SJSA1 (cell line): ENCODE data around the gene ERBB2. TPM values are rescaled to one million over a fixed set of nuclear protein-coding genes. Genes with fewer than 3 reads are reported as not detected.
"Not testable (repeated sequence)": the region's sequence is repeated elsewhere in the genome, so short reads cannot be mapped to it uniquely, and the experiment has no call there.

Experiments used
- DNase-seq, 2 experiments: peaks; one replicate each; pipeline ENCODE4 v3.0.0-alpha.2; 2015 to 2020; ENCODE audit warnings: low spot score in 2 of 2, low read depth in 1 of 2
- H3K27ac ChIP-seq: fragments of 250-450 bp; sonication (Bioruptor Pico); 2 replicates; pipeline ENCODE4 v1.5.1; 2020; ENCODE audit warnings: mild to moderate bottlenecking, moderate library complexity
- H3K27me3 ChIP-seq: fragments of 250-450 bp; sonication (Bioruptor Pico); replicated peaks from 2 replicates; pipeline ENCODE4 v1.5.1; 2020; ENCODE audit warnings: mild to moderate bottlenecking, moderate library complexity
- H3K36me3 ChIP-seq: fragments of 250-450 bp; sonication (Bioruptor Pico); 2 replicates; pipeline ENCODE4 v1.5.1; 2020; ENCODE audit warnings: mild to moderate bottlenecking
- H3K4me1 ChIP-seq: fragments of 250-450 bp; sonication (Bioruptor Pico); replicated peaks from 2 replicates; pipeline ENCODE4 v1.6.1; 2021; ENCODE audit warnings: mild to moderate bottlenecking
- H3K4me3 ChIP-seq: fragments of 250-450 bp; sonication (Bioruptor Pico); 2 replicates; pipeline ENCODE4 v1.5.1; 2020; ENCODE audit warnings: mild to moderate bottlenecking
- H3K9me3 ChIP-seq: fragments of 250-450 bp; sonication (Bioruptor Pico); replicated peaks from 2 replicates; pipeline ENCODE4 v1.5.1; 2020; ENCODE audit warnings: mild to moderate bottlenecking
- total RNA-seq: library from RNA; depleted of rRNA; stranded (reverse); fragments of >200 nt; shearing (Covaris generic); gene quantifications from 2 replicates; pipeline ENCODE4 v1.2.3, GENCODE V29; 2014

The ERBB2 gene
- total RNA-seq, 1 experiment from 2014 or later = 26.8 TPM

DNA sequence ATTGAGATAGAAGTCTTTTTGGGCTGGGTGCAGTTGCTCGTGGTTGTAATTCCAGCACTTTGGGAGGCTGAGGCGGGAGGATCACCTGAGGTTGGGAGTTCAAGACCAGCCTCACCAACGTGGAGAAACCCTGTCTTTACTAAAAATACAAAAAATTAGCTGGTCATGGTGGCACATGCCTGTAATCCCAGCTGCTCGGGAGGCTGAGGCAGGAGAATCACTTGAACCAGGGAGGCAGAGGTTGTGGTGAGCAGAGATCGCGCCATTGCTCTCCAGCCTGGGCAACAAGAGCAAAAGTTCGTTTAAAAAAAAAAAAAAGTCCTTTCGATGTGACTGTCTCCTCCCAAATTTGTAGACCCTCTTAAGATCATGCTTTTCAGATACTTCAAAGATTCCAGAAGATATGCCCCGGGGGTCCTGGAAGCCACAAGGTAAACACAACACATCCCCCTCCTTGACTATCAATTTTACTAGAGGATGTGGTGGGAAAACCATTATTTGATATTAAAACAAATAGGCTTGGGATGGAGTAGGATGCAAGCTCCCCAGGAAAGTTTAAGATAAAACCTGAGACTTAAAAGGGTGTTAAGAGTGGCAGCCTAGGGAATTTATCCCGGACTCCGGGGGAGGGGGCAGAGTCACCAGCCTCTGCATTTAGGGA lies 577 bp upstream of the ERBB2 start:
- Histone ChIP-seq H3K27ac (peak overlapping the region; percentile 39; the same call in 1 of the 2 replicates), H3K4me1 (peaks cover 18% of the 10 kb centered on the region), H3K4me3 (peak overlapping the region; percentile 77)
- not testable (repeated sequence) for H3K27me3 ChIP-seq, DNase-seq, H3K9me3 ChIP-seq, H3K36me3 ChIP-seq

DNA sequence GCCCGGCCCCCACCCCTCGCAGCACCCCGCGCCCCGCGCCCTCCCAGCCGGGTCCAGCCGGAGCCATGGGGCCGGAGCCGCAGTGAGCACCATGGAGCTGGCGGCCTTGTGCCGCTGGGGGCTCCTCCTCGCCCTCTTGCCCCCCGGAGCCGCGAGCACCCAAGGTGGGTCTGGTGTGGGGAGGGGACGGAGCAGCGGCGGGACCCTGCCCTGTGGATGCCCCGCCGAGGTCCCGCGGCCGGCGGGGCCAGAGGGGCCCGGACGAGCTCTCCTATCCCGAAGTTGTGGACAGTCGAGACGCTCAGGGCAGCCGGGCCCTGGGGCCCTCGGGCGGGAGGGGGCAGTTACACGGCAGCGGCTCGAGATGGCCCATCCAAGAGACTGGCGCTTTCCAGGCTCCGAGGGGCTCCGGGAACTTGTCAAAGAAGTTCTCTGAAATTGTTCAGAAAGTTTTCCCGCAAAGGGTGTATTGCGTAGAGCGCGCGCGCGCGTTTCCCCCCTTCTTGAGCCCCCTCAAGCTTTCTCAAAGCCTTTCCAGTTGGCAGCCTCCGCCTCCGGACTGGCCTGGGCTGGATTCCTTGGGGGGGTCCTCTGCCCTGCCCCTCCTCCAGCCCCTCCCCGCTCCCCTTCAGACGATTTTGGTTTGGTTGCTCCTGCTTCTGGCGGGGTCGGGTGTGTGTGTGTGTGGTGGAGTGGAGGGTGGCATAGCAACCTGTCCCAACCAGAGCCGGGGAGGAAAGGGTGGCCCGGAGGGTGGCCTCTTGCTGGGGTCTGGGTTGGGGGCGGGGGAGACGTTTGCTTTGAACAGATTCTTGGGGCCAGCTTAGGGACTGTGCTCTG lies 504 bp downstream of the ERBB2 start:
- H3K4me1 ChIP-seq = peaks cover 18% of the 10 kb centered on the region
- no peaks in the 10 kb centered on the region for H3K9me3 ChIP-seq
- peak overlapping the region; percentile 39 for H3K27ac ChIP-seq
- DNase-seq = peak in 1 of 2 experiments; percentile 51
- no peaks in the 10 kb centered on the region for H3K27me3 ChIP-seq
- peaks cover 4% of the 10 kb centered on the region; the same call in 1 of the 2 replicates for H3K36me3 ChIP-seq
- peak overlapping the region; percentile 77 for H3K4me3 ChIP-seq

GRCh38 chr17:39701012-39701783 lies 1.3 kb downstream of the ERBB2 start:
- peaks cover 18% of the 10 kb centered on the region for H3K4me1 ChIP-seq
- H3K9me3 ChIP-seq = no peaks in the 10 kb centered on the region
- H3K27me3 ChIP-seq = no peaks in the 10 kb centered on the region
- H3K36me3 ChIP-seq = peaks cover 4% of the 10 kb centered on the region; the same call in 1 of the 2 replicates
- DNase-seq = no peak
- no peak overlapping the region for H3K27ac ChIP-seq
- peak overlapping the region; percentile 77 for H3K4me3 ChIP-seq

GRCh38 chr17:39701784-39702422 lies 2.0 kb downstream of the ERBB2 start:
- H3K4me1 ChIP-seq = peaks cover 18% of the 10 kb centered on the region
- DNase-seq = no peak
- H3K27ac ChIP-seq = no peak overlapping the region
- H3K27me3 ChIP-seq = no peaks in the 10 kb centered on the region
- peak overlapping the region; percentile 77; the same call in 1 of the 2 replicates for H3K4me3 ChIP-seq
- no peaks in the 10 kb centered on the region for H3K9me3 ChIP-seq
- H3K36me3 ChIP-seq = peaks cover 5% of the 10 kb centered on the region; the same call in 1 of the 2 replicates

GRCh38 chr17:39702901-39703893 lies 3.3 kb downstream of the ERBB2 start:
- Histone ChIP-seq H3K27ac (no peak overlapping the region), H3K4me1 (peaks cover 18% of the 10 kb centered on the region), H3K4me3 (no peak overlapping the region), H3K27me3 (no peaks in the 10 kb centered on the region), H3K36me3 (peaks cover 18% of the 10 kb centered on the region), H3K9me3 (no peaks in the 10 kb centered on the region)
- DNase-seq = no peak

DNA sequence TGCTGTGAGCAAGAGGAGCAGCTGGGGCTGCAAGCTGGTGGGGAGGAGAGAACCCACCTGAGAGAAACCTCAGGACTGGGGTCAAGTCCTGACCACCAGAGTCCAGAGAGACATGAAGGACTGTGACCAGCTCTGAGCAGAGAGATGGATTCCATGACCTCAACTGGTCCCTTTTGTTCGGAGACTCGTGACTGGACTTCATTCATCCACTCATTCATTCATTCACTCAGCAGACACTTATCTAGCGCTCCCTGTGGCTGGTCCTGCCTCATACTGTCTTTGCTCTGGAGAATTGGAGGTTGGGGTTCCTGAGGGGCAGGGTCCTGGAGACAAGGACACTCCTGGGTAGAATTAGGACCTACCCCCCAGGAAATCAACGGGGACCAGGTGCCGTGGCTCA lies 4.0 kb downstream of the ERBB2 start:
- no peaks in the 10 kb centered on the region for H3K9me3 ChIP-seq
- no peaks in the 10 kb centered on the region for H3K27me3 ChIP-seq
- no peak overlapping the region for H3K27ac ChIP-seq
- DNase-seq = no peak
- peaks cover 18% of the 10 kb centered on the region for H3K4me1 ChIP-seq
- peaks cover 25% of the 10 kb centered on the region for H3K36me3 ChIP-seq
- H3K4me3 ChIP-seq = no peak overlapping the region

- Histone ChIP-seq H3K4me1 (peaks cover 10% of the 10 kb centered on the region), H3K9me3 (no peaks in the 10 kb centered on the region), H3K36me3 (peaks cover 36% of the 10 kb centered on the region), H3K27ac (no peak overlapping the region), H3K27me3 (no peaks in the 10 kb centered on the region), H3K4me3 (no peak overlapping the region)
- DNase-seq = no peak
Observed at GRCh38 chr17:39704821-39705551, 5.1 kb downstream of the ERBB2 start.

DNA sequence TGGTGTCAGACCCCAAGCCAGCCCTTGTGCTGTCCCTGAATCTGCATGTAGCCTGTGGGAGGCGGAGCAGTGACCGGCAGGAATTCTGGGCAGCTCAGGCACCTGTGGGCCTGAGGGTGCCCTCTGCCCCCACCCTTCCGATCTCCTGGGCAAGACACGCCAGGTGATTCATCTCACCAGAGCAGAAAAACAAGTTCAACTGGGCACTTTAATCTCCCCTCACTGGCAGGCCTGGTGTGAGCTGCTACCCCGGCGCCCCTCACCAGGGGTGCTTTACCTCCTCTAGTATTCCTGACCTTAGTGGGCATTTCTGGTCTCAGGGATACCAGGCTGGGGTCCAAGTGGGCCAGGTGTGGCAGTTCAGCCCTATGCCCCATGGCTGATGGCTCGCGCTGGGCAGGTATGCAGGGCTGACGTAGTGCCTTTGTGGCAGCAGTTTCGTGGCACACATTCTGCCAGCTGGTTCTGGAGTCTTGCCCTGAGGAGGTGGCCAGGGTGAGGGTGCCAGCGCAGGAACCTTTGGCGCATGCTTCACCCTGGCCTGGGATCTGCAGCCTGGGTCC lies 6.0 kb downstream of the ERBB2 start:
- H3K36me3 ChIP-seq = peaks cover 41% of the 10 kb centered on the region
- peaks cover 10% of the 10 kb centered on the region for H3K4me1 ChIP-seq
- no peaks in the 10 kb centered on the region for H3K27me3 ChIP-seq
- no peaks in the 10 kb centered on the region for H3K9me3 ChIP-seq
- no peak overlapping the region for H3K27ac ChIP-seq
- H3K4me3 ChIP-seq = no peak overlapping the region
- DNase-seq = no peak

- no peaks in the 10 kb centered on the region for H3K9me3 ChIP-seq
- H3K27me3 ChIP-seq = no peaks in the 10 kb centered on the region
- no peak for DNase-seq
- no peak overlapping the region for H3K4me3 ChIP-seq
- H3K36me3 ChIP-seq = peaks cover 42% of the 10 kb centered on the region
- peaks cover 6% of the 10 kb centered on the region for H3K4me1 ChIP-seq
- H3K27ac ChIP-seq = no peak overlapping the region
Observed at GRCh38 chr17:39706383-39706782, 6.5 kb downstream of the ERBB2 start.

GRCh38 chr17:39706921-39707337 lies 7.1 kb downstream of the ERBB2 start:
- Histone ChIP-seq H3K4me1 (peaks cover under 1% of the 10 kb centered on the region; the same call in 1 of the 2 replicates), H3K36me3 (peaks cover 48% of the 10 kb centered on the region), H3K9me3 (no peaks in the 10 kb centered on the region), H3K27me3 (no peaks in the 10 kb centered on the region), H3K4me3 (no peak overlapping the region), H3K27ac (no peak overlapping the region)
- DNase-seq = no peak

GRCh38 chr17:39709319-39709997 lies 9.6 kb downstream of the ERBB2 start:
- peaks cover 56% of the 10 kb centered on the region for H3K36me3 ChIP-seq
- H3K9me3 ChIP-seq = no peaks in the 10 kb centered on the region
- H3K27me3 ChIP-seq = no peaks in the 10 kb centered on the region
- DNase-seq = no peak
- H3K27ac ChIP-seq = no peak overlapping the region
- H3K4me3 ChIP-seq = no peak overlapping the region
- no peaks in the 10 kb centered on the region for H3K4me1 ChIP-seq
